CD14-positive monocyte (primary cell): ENCODE measurements around the gene ERBB3. TPM values are rescaled to one million over a fixed set of nuclear protein-coding genes. Genes with fewer than 3 reads are reported as not detected.

Experiments used
- DNase-seq, 3 donors: peaks; one replicate each; pipeline ENCODE4 v3.0.0-alpha.2; 2011 to 2022
- H2AFZ ChIP-seq: 2 replicates; pipeline ENCODE4 v1.6.0; 2012; ENCODE audit warnings: mild to moderate bottlenecking, low read depth, low read length, inconsistent platforms; ENCODE audit not compliant: insufficient read depth, poor library complexity, severe bottlenecking
- H3K27ac ChIP-seq, 2 donors: 1 replicate in 1 of 2; 2 replicates in 1 of 2; pipeline ENCODE4 v1.5.1; 2012 to 2013; ENCODE audit warnings: low read length in 2 of 2, control low read depth in 1 of 2, inconsistent platforms in 1 of 2, low read depth in 1 of 2, mild to moderate bottlenecking in 1 of 2
- H3K27me3 ChIP-seq, 2 donors: one replicate each; pipeline versions ENCODE4 v1.6.0 to v1.6.1; 2011 to 2013; ENCODE audit warnings: low read length in 2 of 2; ENCODE audit not compliant: control insufficient read depth in 2 of 2, insufficient read depth in 2 of 2
- H3K36me3 ChIP-seq, 2 donors: replicated peaks in 1 of 2; 1 replicate in 1 of 2; 2 replicates in 1 of 2; pipeline versions ENCODE4 v1.5.1 to v1.6.1; 2012 to 2013; ENCODE audit warnings: low read length in 2 of 2, control low read depth in 1 of 2, inconsistent platforms in 1 of 2, mild to moderate bottlenecking in 1 of 2; ENCODE audit not compliant: insufficient read depth in 2 of 2, control insufficient read depth in 1 of 2
- H3K4me1 ChIP-seq, 2 donors: 1 replicate in 1 of 2; 2 replicates in 1 of 2; pipeline versions ENCODE4 v1.5.1 to v1.6.1; 2012 to 2013; ENCODE audit warnings: low read length in 2 of 2, control low read depth in 1 of 2, inconsistent platforms in 1 of 2, mild to moderate bottlenecking in 1 of 2, moderate library complexity in 1 of 2; ENCODE audit not compliant: insufficient read depth in 2 of 2, control insufficient read depth in 1 of 2
- H3K4me2 ChIP-seq: replicated peaks from 2 replicates; pipeline ENCODE3; 2012; ENCODE audit warnings: low read length, moderate library complexity, mild to moderate bottlenecking; ENCODE audit not compliant: poor library complexity, severe bottlenecking; ENCODE audit errors: extremely low read depth
- H3K4me3 ChIP-seq, 3 experiments: fragments of 200-600 bp in 1 of 3; sonication (generic) in 1 of 3; replicated peaks in 1 of 3; 1 replicate in 2 of 3; 2 replicates in 1 of 3; pipeline ENCODE4 v1.5.1; 2011 to 2013; ENCODE audit warnings: low read length in 3 of 3, mild to moderate bottlenecking in 3 of 3, control low read depth in 2 of 3, low read depth in 2 of 3, inconsistent platforms in 1 of 3, moderate library complexity in 1 of 3
- H3K79me2 ChIP-seq: 2 replicates; pipeline ENCODE4 v1.6.0; 2012; ENCODE audit warnings: mild to moderate bottlenecking, control low read depth, inconsistent platforms, low read length, moderate library complexity; ENCODE audit not compliant: insufficient read depth
- H3K9ac ChIP-seq: 2 replicates; pipeline ENCODE4 v1.6.0; 2017; ENCODE audit warnings: low read length, mild to moderate bottlenecking; ENCODE audit not compliant: insufficient read depth, poor library complexity, severe bottlenecking
- H3K9me3 ChIP-seq, 2 donors: replicated peaks in 1 of 2; 1 replicate in 1 of 2; 2 replicates in 1 of 2; pipeline versions ENCODE4 v1.5.1 to v1.6.1; 2012 to 2013; ENCODE audit warnings: low read length in 2 of 2, control low read depth in 1 of 2; ENCODE audit not compliant: control insufficient read depth in 1 of 2, insufficient read depth in 1 of 2
- H4K20me1 ChIP-seq: 2 replicates; pipeline ENCODE4 v1.6.0; 2012; ENCODE audit warnings: mild to moderate bottlenecking, low read length, control low read depth, moderate library complexity; ENCODE audit not compliant: insufficient read depth
- H3K27ac Mint-ChIP-seq, 7 donors: one replicate each; pipeline ENCODE4 v1.8.0; 2020; ENCODE audit warnings: mild to moderate bottlenecking in 7 of 7, mixed read lengths in 7 of 7, moderate library complexity in 6 of 7, inconsistent platforms in 2 of 7
- H3K27me3 Mint-ChIP-seq, 3 donors: one replicate each; pipeline ENCODE4 v1.8.0; 2021 to 2022; ENCODE audit warnings: low read depth in 3 of 3, mild to moderate bottlenecking in 3 of 3, mixed read lengths in 3 of 3, moderate library complexity in 3 of 3, inconsistent platforms in 1 of 3
- H3K36me3 Mint-ChIP-seq, 2 donors: one replicate each; pipeline ENCODE4 v1.8.0; 2020; ENCODE audit warnings: mixed read lengths in 2 of 2, inconsistent platforms in 1 of 2, mild to moderate bottlenecking in 1 of 2
- H3K4me1 Mint-ChIP-seq: one replicate; pipeline ENCODE4 v1.8.0; 2020; ENCODE audit warnings: mild to moderate bottlenecking, mixed read lengths
- H3K4me3 Mint-ChIP-seq, 2 donors: one replicate each; pipeline ENCODE4 v1.8.0; 2020; ENCODE audit warnings: mild to moderate bottlenecking in 2 of 2, mixed read lengths in 2 of 2, moderate library complexity in 1 of 2
- H3K9me3 Mint-ChIP-seq, 7 donors: one replicate each; pipeline ENCODE4 v1.8.0; 2020 to 2022; ENCODE audit warnings: mixed read lengths in 7 of 7, mild to moderate bottlenecking in 6 of 7, moderate library complexity in 6 of 7, inconsistent platforms in 2 of 7
- WGBS: methylation state at CpG from one replicate; pipeline ENCODE4 v1.1.5; 2013; ENCODE audit warnings: missing lambda C conversion rate; ENCODE audit not compliant: insufficient coverage; 5-methylcytosine and 5-hydroxymethylcytosine counted together
- intact Hi-C, 2 donors: fragments of 100-400 bp; cut with micrococcal nuclease; formaldehyde crosslinking; loops; one replicate each; pipeline versions ENCODE4 v1.15.0 to v1.15.1; 2023
- polyA plus RNA-seq, 3 donors: library from polyadenylated mRNA; depleted of rRNA in 1 of 3; unstranded in 2 of 3; stranded (reverse) in 1 of 3; fragments of 300-500 nt in 2 of 3; fragments of >200 nt in 1 of 3; fragmentation: Illumina TruSeq in 2 of 3; gene quantifications; 1 replicate in 2 of 3; 2 replicates in 1 of 3; pipeline ENCODE4 v1.2.3, GENCODE V29; 2012 to 2021
- TF ChIP-seq, protein P1 (sequence below): fragments of 200-600 bp; IDR thresholded peaks from one replicate; pipeline ENCODE4 v1.8.0; 2022; ENCODE audit warnings: antibody characterized with exemption, mild to moderate bottlenecking

The ERBB3 gene
- polyA plus RNA-seq, 3 donors, result 0.01 TPM; not detected in 2

GRCh38 chr12:56117778-56118687 is 38.1 kb downstream of the ERBB3 start, which contains the start of gene ZC3H10:
Gene ZC3H10 (plus strand): TSS chr12:56118266. CDS start chr12:56120563, 2,297 bp downstream.
- intact Hi-C loops, result loop anchor here (2.0 to 10.0 kb wide), 7 partner anchors 34 to 293 kb away; partner anchors contain the start of genes RPS26 (in 2 of the 2), DNAJC14 (in 1 of the 2), MYL6 (in 1 of the 2) and MYL6B (in 1 of the 2)
- peaks cover 21 to 39% of the 10 kb centered on the region in 2 donors for H3K36me3 ChIP-seq
- Mint-ChIP-seq H3K4me1 (peaks cover 38% of the 10 kb centered on the region), H3K9me3 (no peaks in the 10 kb centered on the region), H3K27ac (peak within 1 kb of the TSS; percentile 97 to 100 (median 99)), H3K36me3 (peaks cover 36 to 39% of the 10 kb centered on the region in 2 donors), H3K27me3 (no peaks in the 10 kb centered on the region), H3K4me3 (peak within 1 kb of the TSS; percentile 95 to 98)
- peak within 1 kb of the TSS; percentile 89 to 97 (median 89) for H3K4me3 ChIP-seq
- peaks cover 27% of the 10 kb centered on the region for H4K20me1 ChIP-seq
- no peaks in the 10 kb centered on the region for H3K27me3 ChIP-seq
- peak within 1 kb of the TSS; percentile 91 for H3K9ac ChIP-seq
- H3K27ac ChIP-seq, result peak within 1 kb of the TSS; percentile 92 to 98
- peak; percentile 100 for DNase-seq
- H3K9me3 ChIP-seq, result no peaks in the 10 kb centered on the region
- H3K4me2 ChIP-seq, result peak within 1 kb of the TSS; percentile 85
- peaks cover 30 to 35% of the 10 kb centered on the region in 2 donors for H3K4me1 ChIP-seq
- peak within 1 kb of the TSS; percentile 68 for H2AFZ ChIP-seq
- H3K79me2 ChIP-seq, result peaks cover 62% of the 10 kb centered on the region
- under 1% methylated on average over 60 of the region's 61 CpGs for WGBS
- TF ChIP-seq, protein P1, sequence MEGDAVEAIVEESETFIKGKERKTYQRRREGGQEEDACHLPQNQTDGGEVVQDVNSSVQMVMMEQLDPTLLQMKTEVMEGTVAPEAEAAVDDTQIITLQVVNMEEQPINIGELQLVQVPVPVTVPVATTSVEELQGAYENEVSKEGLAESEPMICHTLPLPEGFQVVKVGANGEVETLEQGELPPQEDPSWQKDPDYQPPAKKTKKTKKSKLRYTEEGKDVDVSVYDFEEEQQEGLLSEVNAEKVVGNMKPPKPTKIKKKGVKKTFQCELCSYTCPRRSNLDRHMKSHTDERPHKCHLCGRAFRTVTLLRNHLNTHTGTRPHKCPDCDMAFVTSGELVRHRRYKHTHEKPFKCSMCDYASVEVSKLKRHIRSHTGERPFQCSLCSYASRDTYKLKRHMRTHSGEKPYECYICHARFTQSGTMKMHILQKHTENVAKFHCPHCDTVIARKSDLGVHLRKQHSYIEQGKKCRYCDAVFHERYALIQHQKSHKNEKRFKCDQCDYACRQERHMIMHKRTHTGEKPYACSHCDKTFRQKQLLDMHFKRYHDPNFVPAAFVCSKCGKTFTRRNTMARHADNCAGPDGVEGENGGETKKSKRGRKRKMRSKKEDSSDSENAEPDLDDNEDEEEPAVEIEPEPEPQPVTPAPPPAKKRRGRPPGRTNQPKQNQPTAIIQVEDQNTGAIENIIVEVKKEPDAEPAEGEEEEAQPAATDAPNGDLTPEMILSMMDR, result peak; percentile 44

DNA sequence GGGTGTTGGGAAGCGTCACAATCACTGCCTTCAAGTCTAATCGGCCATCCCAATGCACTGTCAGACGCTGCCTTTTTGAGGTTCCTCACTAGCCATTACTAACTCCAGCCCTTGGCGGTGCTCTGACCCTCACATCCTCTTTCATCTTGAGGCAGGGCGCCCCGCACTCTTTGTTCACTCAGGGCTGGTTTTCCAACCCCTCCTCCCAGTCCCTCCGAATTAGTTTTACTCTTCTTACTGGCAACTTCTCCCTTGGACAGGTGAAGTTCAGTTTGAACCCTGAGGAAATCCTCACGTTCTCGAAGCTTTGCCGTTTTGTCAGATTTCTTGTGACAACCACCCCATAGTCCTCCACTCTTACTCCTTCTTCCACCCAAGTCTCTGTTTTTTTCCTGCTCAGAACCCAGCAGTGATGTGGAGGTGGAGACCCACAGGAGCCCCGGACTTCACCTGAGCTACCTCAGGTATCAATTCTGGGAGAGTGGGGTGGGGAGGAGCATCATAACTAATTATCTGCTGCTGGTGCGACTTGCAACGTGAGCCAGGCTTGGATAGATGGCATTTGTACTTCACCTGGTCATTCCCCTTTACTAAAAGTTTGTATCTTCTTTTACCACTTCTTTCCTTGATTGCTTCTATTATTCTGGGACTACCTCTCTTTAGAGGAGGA is 38.9 kb downstream of the ERBB3 start:
- H2AFZ ChIP-seq, result peak overlapping the region; percentile 68
- H3K27me3 ChIP-seq, result no peaks in the 10 kb centered on the region
- Mint-ChIP-seq H3K36me3 (peaks cover 28 to 39% of the 10 kb centered on the region in 2 donors), H3K4me3 (peak overlapping the region; percentile 95 to 98), H3K4me1 (peaks cover 46% of the 10 kb centered on the region), H3K27me3 (no peaks in the 10 kb centered on the region), H3K9me3 (no peaks in the 10 kb centered on the region), H3K27ac (peak overlapping the region; percentile 96 to 100 (median 99))
- 6% methylated on average over 12 of the region's 13 CpGs for WGBS
- peak overlapping the region; percentile 85 for H3K4me2 ChIP-seq
- peak overlapping the region; percentile 49 to 97 (median 89) for H3K4me3 ChIP-seq
- H4K20me1 ChIP-seq, result peaks cover 28% of the 10 kb centered on the region
- intact Hi-C loops, result loop anchor here (2.0 to 10.0 kb wide), 7 partner anchors 33 to 294 kb away; partner anchors contain the start of genes RPS26 (in 2 of the 2), DNAJC14 (in 1 of the 2), MYL6 (in 1 of the 2) and MYL6B (in 1 of the 2)
- H3K9ac ChIP-seq, result peak overlapping the region; percentile 84
- peak in 2 of 3 donors; percentile 69 to 80 for DNase-seq
- TF ChIP-seq, protein P1, result no peak
- no peaks in the 10 kb centered on the region for H3K9me3 ChIP-seq
- peaks cover 70% of the 10 kb centered on the region for H3K79me2 ChIP-seq
- H3K4me1 ChIP-seq, result peaks cover 33 to 42% of the 10 kb centered on the region in 2 donors
- peaks cover 16 to 31% of the 10 kb centered on the region in 2 donors for H3K36me3 ChIP-seq
- peak overlapping the region; percentile 92 to 98 for H3K27ac ChIP-seq
